WTC11 (cell line): ENCODE measurements around the gene RNASE11. TPM values are rescaled to one million over a fixed set of nuclear protein-coding genes. Genes with fewer than 3 reads are reported as not detected.

Experiments
- CREM ChIP-seq: sonication (generic); formaldehyde crosslinking; IDR thresholded peaks from 2 replicates; pipeline ENCODE4 v1.8.1; 2022; ENCODE audit warnings: mild to moderate bottlenecking, missing genetic modification reagents, moderate library complexity
- FOXK1 ChIP-seq: sonication (generic); formaldehyde crosslinking; IDR thresholded peaks from 2 replicates; pipeline ENCODE4 v1.8.0; 2022; ENCODE audit warnings: mild to moderate bottlenecking, moderate library complexity, missing genetic modification reagents
- GABPB1 ChIP-seq: sonication (generic); formaldehyde crosslinking; IDR thresholded peaks from 2 replicates; pipeline ENCODE4 v1.8.1; 2023; ENCODE audit warnings: mild to moderate bottlenecking, missing genetic modification reagents
- GTF2I ChIP-seq: fragments of 250-450 bp; sonication (Bioruptor Pico); conservative IDR thresholded peaks from 2 replicates; pipeline ENCODE4 v1.4.0; 2021; ENCODE audit warnings: mild to moderate bottlenecking
- IRF2 ChIP-seq: sonication (generic); formaldehyde crosslinking; IDR thresholded peaks from 2 replicates; pipeline ENCODE4 v1.8.0; 2022; ENCODE audit warnings: low read depth, missing genetic modification reagents, borderline replicate concordance
- KAT7 ChIP-seq: sonication (generic); formaldehyde crosslinking; IDR thresholded peaks from 2 replicates; pipeline ENCODE4 v1.8.1; 2023; ENCODE audit warnings: missing genetic modification reagents, mild to moderate bottlenecking, borderline replicate concordance
- MYBL2 ChIP-seq: sonication (generic); formaldehyde crosslinking; IDR thresholded peaks from 2 replicates; pipeline ENCODE4 v1.8.1; 2023; ENCODE audit warnings: mild to moderate bottlenecking, moderate library complexity, missing genetic modification reagents
- NR2C2 ChIP-seq: sonication (generic); formaldehyde crosslinking; IDR thresholded peaks from 2 replicates; pipeline ENCODE4 v1.8.0; 2022; ENCODE audit warnings: mild to moderate bottlenecking, missing genetic modification reagents
- SOX15 ChIP-seq: fragments of 250-450 bp; sonication (Bioruptor Pico); IDR thresholded peaks from 2 replicates; pipeline ENCODE4 v1.9.0; 2021; ENCODE audit warnings: mild to moderate bottlenecking
- ZBTB21 ChIP-seq: sonication (generic); formaldehyde crosslinking; IDR thresholded peaks from 2 replicates; pipeline ENCODE4 v1.8.1; 2023; ENCODE audit warnings: mild to moderate bottlenecking, missing genetic modification reagents, borderline replicate concordance
- ZNF138 ChIP-seq: sonication (generic); formaldehyde crosslinking; conservative IDR thresholded peaks from 2 replicates; pipeline ENCODE4 v1.8.1; 2022; ENCODE audit warnings: mild to moderate bottlenecking, moderate library complexity, missing genetic modification reagents
- total RNA-seq: library from RNA; stranded (reverse); gene quantifications from 3 replicates; pipeline ENCODE4 v1.2.3, GENCODE V29; 2021
- TF ChIP-seq, protein P1 (sequence below): sonication (generic); formaldehyde crosslinking; IDR thresholded peaks from 2 replicates; pipeline ENCODE4 v1.8.1; 2023; ENCODE audit warnings: mild to moderate bottlenecking, missing genetic modification reagents, borderline replicate concordance
- TF ChIP-seq, protein P2 (sequence below): fragments of 250-450 bp; sonication (Bioruptor Pico); IDR thresholded peaks from 2 replicates; pipeline ENCODE4 v1.9.0; 2021; ENCODE audit warnings: mild to moderate bottlenecking, borderline replicate concordance
- TF ChIP-seq, protein P3 (sequence below): sonication (generic); formaldehyde crosslinking; IDR thresholded peaks from 2 replicates; pipeline ENCODE4 v1.8.0; 2022; ENCODE audit warnings: mild to moderate bottlenecking, missing genetic modification reagents
- TF ChIP-seq, protein P4 (sequence below): sonication (generic); formaldehyde crosslinking; IDR thresholded peaks from 2 replicates; pipeline ENCODE4 v1.8.1; 2023; ENCODE audit warnings: mild to moderate bottlenecking, missing genetic modification reagents
- TF ChIP-seq, protein P5 (sequence below): sonication (generic); formaldehyde crosslinking; IDR thresholded peaks from 2 replicates; pipeline ENCODE4 v1.8.1; 2023; ENCODE audit warnings: mild to moderate bottlenecking, missing genetic modification reagents, moderate library complexity
- TF ChIP-seq, protein P6 (sequence below): sonication (generic); formaldehyde crosslinking; IDR thresholded peaks from 2 replicates; pipeline ENCODE4 v1.8.0; 2023; ENCODE audit warnings: missing genetic modification reagents, mild to moderate bottlenecking, borderline replicate concordance
- TF ChIP-seq, protein P7 (sequence below): sonication (generic); formaldehyde crosslinking; conservative IDR thresholded peaks from 2 replicates; pipeline ENCODE4 v1.8.1; 2023; ENCODE audit warnings: mild to moderate bottlenecking, low read depth, missing genetic modification reagents, moderate library complexity

The RNASE11 gene
- total RNA-seq, 1 experiment from 2014 or later, result not detected

DNA sequence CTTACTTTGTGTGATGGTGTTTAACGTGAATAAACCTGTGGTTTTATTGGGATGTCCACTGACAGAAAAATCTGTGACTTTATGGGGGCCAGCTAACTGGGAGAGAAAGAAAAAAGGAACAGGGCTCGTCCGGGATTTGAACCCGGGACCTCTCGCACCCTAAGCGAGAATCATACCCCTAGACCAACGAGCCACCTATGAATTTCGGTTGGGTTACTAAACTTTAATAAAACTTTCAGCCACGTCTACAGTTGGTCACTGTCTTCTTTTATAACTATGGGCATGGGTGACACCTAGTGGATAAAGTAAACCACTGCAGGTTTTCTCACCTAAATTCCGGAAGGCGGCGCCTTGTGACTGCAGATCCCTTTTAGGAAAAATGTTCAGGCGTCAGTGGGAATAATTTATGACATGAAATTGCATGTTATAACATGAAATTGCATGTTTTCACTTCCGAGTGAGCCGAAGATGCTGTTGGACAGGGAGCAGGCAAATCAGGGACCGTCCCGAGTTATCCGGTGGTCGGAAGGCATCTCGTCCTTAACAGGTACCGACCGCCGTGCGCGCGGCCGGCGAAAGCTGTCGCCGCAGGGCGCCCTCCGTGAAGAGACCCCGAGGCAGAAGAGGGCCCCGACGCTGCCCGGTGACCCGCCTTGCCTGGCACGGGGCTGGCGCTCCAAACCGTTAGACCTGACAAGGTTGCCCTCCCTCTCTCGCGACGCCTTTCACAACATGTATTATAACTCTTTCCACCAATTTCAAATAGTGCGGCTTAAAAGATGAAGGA is 21.6 kb upstream of the RNASE11 start (continued):
- TF ChIP-seq, protein P1, sequence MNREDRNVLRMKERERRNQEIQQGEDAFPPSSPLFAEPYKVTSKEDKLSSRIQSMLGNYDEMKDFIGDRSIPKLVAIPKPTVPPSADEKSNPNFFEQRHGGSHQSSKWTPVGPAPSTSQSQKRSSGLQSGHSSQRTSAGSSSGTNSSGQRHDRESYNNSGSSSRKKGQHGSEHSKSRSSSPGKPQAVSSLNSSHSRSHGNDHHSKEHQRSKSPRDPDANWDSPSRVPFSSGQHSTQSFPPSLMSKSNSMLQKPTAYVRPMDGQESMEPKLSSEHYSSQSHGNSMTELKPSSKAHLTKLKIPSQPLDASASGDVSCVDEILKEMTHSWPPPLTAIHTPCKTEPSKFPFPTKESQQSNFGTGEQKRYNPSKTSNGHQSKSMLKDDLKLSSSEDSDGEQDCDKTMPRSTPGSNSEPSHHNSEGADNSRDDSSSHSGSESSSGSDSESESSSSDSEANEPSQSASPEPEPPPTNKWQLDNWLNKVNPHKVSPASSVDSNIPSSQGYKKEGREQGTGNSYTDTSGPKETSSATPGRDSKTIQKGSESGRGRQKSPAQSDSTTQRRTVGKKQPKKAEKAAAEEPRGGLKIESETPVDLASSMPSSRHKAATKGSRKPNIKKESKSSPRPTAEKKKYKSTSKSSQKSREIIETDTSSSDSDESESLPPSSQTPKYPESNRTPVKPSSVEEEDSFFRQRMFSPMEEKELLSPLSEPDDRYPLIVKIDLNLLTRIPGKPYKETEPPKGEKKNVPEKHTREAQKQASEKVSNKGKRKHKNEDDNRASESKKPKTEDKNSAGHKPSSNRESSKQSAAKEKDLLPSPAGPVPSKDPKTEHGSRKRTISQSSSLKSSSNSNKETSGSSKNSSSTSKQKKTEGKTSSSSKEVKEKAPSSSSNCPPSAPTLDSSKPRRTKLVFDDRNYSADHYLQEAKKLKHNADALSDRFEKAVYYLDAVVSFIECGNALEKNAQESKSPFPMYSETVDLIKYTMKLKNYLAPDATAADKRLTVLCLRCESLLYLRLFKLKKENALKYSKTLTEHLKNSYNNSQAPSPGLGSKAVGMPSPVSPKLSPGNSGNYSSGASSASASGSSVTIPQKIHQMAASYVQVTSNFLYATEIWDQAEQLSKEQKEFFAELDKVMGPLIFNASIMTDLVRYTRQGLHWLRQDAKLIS, result no peak
- TF ChIP-seq IRF2 (CRISPR knock-in tag) (no peak), MYBL2 (no peak), NR2C2 (CRISPR knock-in tag) (no peak), FOXK1 (CRISPR knock-in tag) (no peak), KAT7 (CRISPR knock-in tag) (no peak), ZNF138 (CRISPR knock-in tag) (no peak), ZBTB21 (CRISPR knock-in tag) (no peak), SOX15 (no peak), CREM (CRISPR knock-in tag) (no peak), GTF2I (CRISPR knock-in tag) (no peak), GABPB1 (CRISPR knock-in tag) (peak; percentile 37; the same call in 1 of the 2 replicates)
- TF ChIP-seq, protein P2, sequence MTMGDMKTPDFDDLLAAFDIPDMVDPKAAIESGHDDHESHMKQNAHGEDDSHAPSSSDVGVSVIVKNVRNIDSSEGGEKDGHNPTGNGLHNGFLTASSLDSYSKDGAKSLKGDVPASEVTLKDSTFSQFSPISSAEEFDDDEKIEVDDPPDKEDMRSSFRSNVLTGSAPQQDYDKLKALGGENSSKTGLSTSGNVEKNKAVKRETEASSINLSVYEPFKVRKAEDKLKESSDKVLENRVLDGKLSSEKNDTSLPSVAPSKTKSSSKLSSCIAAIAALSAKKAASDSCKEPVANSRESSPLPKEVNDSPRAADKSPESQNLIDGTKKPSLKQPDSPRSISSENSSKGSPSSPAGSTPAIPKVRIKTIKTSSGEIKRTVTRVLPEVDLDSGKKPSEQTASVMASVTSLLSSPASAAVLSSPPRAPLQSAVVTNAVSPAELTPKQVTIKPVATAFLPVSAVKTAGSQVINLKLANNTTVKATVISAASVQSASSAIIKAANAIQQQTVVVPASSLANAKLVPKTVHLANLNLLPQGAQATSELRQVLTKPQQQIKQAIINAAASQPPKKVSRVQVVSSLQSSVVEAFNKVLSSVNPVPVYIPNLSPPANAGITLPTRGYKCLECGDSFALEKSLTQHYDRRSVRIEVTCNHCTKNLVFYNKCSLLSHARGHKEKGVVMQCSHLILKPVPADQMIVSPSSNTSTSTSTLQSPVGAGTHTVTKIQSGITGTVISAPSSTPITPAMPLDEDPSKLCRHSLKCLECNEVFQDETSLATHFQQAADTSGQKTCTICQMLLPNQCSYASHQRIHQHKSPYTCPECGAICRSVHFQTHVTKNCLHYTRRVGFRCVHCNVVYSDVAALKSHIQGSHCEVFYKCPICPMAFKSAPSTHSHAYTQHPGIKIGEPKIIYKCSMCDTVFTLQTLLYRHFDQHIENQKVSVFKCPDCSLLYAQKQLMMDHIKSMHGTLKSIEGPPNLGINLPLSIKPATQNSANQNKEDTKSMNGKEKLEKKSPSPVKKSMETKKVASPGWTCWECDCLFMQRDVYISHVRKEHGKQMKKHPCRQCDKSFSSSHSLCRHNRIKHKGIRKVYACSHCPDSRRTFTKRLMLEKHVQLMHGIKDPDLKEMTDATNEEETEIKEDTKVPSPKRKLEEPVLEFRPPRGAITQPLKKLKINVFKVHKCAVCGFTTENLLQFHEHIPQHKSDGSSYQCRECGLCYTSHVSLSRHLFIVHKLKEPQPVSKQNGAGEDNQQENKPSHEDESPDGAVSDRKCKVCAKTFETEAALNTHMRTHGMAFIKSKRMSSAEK (CRISPR knock-in tag), result no peak
- TF ChIP-seq, protein P3, sequence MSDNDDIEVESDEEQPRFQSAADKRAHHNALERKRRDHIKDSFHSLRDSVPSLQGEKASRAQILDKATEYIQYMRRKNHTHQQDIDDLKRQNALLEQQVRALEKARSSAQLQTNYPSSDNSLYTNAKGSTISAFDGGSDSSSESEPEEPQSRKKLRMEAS, result no peak
- TF ChIP-seq, protein P4, sequence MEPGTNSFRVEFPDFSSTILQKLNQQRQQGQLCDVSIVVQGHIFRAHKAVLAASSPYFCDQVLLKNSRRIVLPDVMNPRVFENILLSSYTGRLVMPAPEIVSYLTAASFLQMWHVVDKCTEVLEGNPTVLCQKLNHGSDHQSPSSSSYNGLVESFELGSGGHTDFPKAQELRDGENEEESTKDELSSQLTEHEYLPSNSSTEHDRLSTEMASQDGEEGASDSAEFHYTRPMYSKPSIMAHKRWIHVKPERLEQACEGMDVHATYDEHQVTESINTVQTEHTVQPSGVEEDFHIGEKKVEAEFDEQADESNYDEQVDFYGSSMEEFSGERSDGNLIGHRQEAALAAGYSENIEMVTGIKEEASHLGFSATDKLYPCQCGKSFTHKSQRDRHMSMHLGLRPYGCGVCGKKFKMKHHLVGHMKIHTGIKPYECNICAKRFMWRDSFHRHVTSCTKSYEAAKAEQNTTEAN (CRISPR knock-in tag), result no peak
- TF ChIP-seq, protein P5, sequence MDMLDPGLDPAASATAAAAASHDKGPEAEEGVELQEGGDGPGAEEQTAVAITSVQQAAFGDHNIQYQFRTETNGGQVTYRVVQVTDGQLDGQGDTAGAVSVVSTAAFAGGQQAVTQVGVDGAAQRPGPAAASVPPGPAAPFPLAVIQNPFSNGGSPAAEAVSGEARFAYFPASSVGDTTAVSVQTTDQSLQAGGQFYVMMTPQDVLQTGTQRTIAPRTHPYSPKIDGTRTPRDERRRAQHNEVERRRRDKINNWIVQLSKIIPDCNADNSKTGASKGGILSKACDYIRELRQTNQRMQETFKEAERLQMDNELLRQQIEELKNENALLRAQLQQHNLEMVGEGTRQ (CRISPR knock-in tag), result no peak
- TF ChIP-seq, protein P6, sequence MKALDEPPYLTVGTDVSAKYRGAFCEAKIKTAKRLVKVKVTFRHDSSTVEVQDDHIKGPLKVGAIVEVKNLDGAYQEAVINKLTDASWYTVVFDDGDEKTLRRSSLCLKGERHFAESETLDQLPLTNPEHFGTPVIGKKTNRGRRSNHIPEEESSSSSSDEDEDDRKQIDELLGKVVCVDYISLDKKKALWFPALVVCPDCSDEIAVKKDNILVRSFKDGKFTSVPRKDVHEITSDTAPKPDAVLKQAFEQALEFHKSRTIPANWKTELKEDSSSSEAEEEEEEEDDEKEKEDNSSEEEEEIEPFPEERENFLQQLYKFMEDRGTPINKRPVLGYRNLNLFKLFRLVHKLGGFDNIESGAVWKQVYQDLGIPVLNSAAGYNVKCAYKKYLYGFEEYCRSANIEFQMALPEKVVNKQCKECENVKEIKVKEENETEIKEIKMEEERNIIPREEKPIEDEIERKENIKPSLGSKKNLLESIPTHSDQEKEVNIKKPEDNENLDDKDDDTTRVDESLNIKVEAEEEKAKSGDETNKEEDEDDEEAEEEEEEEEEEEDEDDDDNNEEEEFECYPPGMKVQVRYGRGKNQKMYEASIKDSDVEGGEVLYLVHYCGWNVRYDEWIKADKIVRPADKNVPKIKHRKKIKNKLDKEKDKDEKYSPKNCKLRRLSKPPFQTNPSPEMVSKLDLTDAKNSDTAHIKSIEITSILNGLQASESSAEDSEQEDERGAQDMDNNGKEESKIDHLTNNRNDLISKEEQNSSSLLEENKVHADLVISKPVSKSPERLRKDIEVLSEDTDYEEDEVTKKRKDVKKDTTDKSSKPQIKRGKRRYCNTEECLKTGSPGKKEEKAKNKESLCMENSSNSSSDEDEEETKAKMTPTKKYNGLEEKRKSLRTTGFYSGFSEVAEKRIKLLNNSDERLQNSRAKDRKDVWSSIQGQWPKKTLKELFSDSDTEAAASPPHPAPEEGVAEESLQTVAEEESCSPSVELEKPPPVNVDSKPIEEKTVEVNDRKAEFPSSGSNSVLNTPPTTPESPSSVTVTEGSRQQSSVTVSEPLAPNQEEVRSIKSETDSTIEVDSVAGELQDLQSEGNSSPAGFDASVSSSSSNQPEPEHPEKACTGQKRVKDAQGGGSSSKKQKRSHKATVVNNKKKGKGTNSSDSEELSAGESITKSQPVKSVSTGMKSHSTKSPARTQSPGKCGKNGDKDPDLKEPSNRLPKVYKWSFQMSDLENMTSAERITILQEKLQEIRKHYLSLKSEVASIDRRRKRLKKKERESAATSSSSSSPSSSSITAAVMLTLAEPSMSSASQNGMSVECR, result peak; percentile 13; the same call in 1 of the 2 replicates
- TF ChIP-seq, protein P7, sequence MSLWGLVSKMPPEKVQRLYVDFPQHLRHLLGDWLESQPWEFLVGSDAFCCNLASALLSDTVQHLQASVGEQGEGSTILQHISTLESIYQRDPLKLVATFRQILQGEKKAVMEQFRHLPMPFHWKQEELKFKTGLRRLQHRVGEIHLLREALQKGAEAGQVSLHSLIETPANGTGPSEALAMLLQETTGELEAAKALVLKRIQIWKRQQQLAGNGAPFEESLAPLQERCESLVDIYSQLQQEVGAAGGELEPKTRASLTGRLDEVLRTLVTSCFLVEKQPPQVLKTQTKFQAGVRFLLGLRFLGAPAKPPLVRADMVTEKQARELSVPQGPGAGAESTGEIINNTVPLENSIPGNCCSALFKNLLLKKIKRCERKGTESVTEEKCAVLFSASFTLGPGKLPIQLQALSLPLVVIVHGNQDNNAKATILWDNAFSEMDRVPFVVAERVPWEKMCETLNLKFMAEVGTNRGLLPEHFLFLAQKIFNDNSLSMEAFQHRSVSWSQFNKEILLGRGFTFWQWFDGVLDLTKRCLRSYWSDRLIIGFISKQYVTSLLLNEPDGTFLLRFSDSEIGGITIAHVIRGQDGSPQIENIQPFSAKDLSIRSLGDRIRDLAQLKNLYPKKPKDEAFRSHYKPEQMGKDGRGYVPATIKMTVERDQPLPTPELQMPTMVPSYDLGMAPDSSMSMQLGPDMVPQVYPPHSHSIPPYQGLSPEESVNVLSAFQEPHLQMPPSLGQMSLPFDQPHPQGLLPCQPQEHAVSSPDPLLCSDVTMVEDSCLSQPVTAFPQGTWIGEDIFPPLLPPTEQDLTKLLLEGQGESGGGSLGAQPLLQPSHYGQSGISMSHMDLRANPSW (CRISPR knock-in tag), result no peak
